ENCODE results near the gene SOX1.

DNA sequence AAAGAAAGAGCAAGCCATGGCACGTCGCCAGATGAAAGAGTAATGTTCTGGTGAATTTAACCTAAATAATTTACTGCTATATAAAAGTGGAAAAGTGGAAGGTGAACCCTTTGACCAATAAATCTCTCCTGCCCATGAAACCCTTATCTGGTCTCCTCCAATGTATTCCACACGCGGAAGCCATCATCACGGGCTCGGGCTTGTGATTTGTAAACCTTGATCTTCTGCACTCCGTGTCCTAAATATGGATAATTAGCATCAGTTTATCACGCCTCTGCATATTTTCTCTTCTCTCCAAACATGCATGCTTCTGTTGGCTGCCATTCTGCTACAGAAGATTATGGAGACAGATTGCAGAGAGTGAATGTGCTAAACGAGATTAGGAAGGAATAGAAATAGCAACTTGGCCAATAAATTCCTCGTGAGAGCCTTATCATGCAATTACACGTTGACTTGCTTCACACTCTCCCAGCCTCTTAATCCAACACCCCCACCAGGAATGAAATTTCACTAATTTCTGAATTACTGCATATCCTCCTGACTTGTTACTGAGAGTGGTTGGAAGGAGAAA lies 34.5 kb downstream of the SOX1 start:
- TF ChIP-seq MYC (IDR thresholded peaks at IDR 0.05; ENCODE audit: low read depth, low read length) (no peak), CTCF (IDR thresholded peaks at IDR 0.05; ENCODE audit: extremely low read depth in 1 of 2, insufficient read depth in 1 of 2, low read depth in 1 of 2, low read length in 2 of 2) (no peak), JUN (IDR thresholded peaks at IDR 0.05; ENCODE audit: borderline replicate concordance, insufficient read depth, insufficient read length, low read depth) (no peak), POLR2A (IDR thresholded peaks at IDR 0.05; ENCODE audit: low read depth, low read length) (no peak), EZH2 (IDR thresholded peaks at IDR 0.05; ENCODE audit: borderline replicate concordance, low read depth, low read length, severe bottlenecking) (no peak), POLR2AphosphoS5 (IDR thresholded peaks at IDR 0.05; ENCODE audit: insufficient read depth, low read depth, low read length) (no peak), MAX (IDR thresholded peaks at IDR 0.05; ENCODE audit: insufficient read depth, insufficient read length) (no peak), FOS (IDR thresholded peaks at IDR 0.05; ENCODE audit: borderline replicate concordance, insufficient read depth, low read length) (no peak)
